Esophagus muscularis mucosa (tissue), 3 donors: ENCODE data around the gene GHR.

Experiments used
- POLR2A ChIP-seq: fragments of 450-650 bp; IDR thresholded peaks from one replicate; pipeline ENCODE4 v1.6.1; 2017; ENCODE audit warnings: antibody characterized with exemption, moderate library complexity, mild to moderate bottlenecking, low read depth
- POLR2AphosphoS5 ChIP-seq, 2 donors: sonication (generic); formaldehyde crosslinking; IDR thresholded peaks; one replicate each; pipeline ENCODE4 v1.6.1; 2017; ENCODE audit warnings: antibody characterized with exemption in 2 of 2
- TF ChIP-seq, protein P1 (sequence below), 3 experiments: fragments of 200-600 bp in 2 of 3; fragments of 450-650 bp in 1 of 3; sonication (generic) in 2 of 3; IDR thresholded peaks; one replicate each; pipeline ENCODE4 v1.5.1; 2017 to 2019; ENCODE audit warnings: antibody characterized with exemption in 3 of 3, mild to moderate bottlenecking in 2 of 3, moderate library complexity in 1 of 3

GRCh38 chr5:42490831-42491230 is 67.6 kb downstream of the GHR start:
- no peak for TF ChIP-seq POLR2A
- TF ChIP-seq, protein P1, sequence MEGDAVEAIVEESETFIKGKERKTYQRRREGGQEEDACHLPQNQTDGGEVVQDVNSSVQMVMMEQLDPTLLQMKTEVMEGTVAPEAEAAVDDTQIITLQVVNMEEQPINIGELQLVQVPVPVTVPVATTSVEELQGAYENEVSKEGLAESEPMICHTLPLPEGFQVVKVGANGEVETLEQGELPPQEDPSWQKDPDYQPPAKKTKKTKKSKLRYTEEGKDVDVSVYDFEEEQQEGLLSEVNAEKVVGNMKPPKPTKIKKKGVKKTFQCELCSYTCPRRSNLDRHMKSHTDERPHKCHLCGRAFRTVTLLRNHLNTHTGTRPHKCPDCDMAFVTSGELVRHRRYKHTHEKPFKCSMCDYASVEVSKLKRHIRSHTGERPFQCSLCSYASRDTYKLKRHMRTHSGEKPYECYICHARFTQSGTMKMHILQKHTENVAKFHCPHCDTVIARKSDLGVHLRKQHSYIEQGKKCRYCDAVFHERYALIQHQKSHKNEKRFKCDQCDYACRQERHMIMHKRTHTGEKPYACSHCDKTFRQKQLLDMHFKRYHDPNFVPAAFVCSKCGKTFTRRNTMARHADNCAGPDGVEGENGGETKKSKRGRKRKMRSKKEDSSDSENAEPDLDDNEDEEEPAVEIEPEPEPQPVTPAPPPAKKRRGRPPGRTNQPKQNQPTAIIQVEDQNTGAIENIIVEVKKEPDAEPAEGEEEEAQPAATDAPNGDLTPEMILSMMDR (IDR thresholded peaks at IDR 0.05), result no peak
- TF ChIP-seq POLR2AphosphoS5 (IDR thresholded peaks at IDR 0.05), result no peak
